ENCODE measurements around the gene SPAST. TPM values are rescaled to one million over a fixed set of nuclear protein-coding genes. Genes with fewer than 3 reads are reported as not detected.
"Not testable (repeated sequence)": the region's sequence is repeated elsewhere in the genome, so short reads cannot be mapped to it uniquely, and the experiment has no call there.

SPAST gene
- total and polyA plus RNA-seq, 10 donors: 4.2 to 28.5 (median 20.0) TPM

GRCh38 chr2:32129086-32129485, 65.7 kb downstream of the SPAST start:
- intact Hi-C loops (cut with DNase I; ENCODE audit: low total_unique reads): no loop called here
- no peaks in the 10 kb centered on the region for H3K4me1 ChIP-seq
- no peaks in the 10 kb centered on the region for H3K9me3 ChIP-seq
- TF ChIP-seq POLR2A (IDR thresholded peaks at IDR 0.05): no peak
- TF ChIP-seq CTCF (IDR thresholded peaks at IDR 0.05 in 8 of 11, conservative IDR thresholded peaks at IDR 0.05 in 3 of 11): no peak
- TF ChIP-seq POLR2AphosphoS5 (IDR thresholded peaks at IDR 0.05): no peak
- peaks cover 0 to 99% (median 34%) of the 10 kb centered on the region in 6 donors for H3K36me3 ChIP-seq
- 91 to 98% (median 95%) methylated on average over 2 of the region's 2 CpGs for WGBS, 5 donors
- no peaks in the 10 kb centered on the region for H3K27me3 ChIP-seq (replicated peaks in 1 of 7)
- H3K27ac ChIP-seq: no peak overlapping the region
- DNase-seq: no peak
- H3K4me3 ChIP-seq: no peak overlapping the region

DNA sequence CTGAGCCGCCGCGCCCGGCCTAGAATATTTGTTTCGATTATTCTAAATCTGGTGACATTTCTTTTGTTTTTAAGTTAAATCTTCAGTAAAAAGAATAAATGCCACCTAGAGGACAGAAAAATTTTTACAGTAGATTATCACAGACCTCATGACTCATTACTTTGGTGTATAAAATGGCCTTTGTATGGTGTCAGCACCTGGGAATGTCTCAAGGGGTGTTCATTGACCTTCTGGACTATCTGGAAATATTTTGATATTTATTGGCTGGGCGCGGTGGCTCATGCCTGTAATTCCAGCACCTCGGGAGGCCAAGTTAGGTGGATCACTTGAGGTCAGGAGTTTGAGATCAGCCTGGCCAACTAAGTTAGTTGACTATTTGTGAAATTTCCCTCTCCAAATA, 72.1 kb downstream of the SPAST start:
- DNase-seq: no peak
- no peak overlapping the region for H3K27ac ChIP-seq
- H3K4me1 ChIP-seq: no peaks in the 10 kb centered on the region
- no peaks in the 10 kb centered on the region for H3K9me3 ChIP-seq
- WGBS, 5 donors: 94 to 97% (median 96%) methylated on average over 8 of the region's 8 CpGs
- peaks cover 2 to 91% (median 31%) of the 10 kb centered on the region in 6 donors for H3K36me3 ChIP-seq
- TF ChIP-seq CTCF (IDR thresholded peaks at IDR 0.05 in 8 of 11, conservative IDR thresholded peaks at IDR 0.05 in 3 of 11) (peak in 4 of 11 experiments; percentile 14 to 34 (median 20)), POLR2A (IDR thresholded peaks at IDR 0.05) (no peak)
- no peak overlapping the region for H3K4me3 ChIP-seq
- intact Hi-C loops (cut with DNase I; ENCODE audit: low total_unique reads): no loop called here
- H3K27me3 ChIP-seq (replicated peaks in 1 of 7): no peaks in the 10 kb centered on the region

- Histone ChIP-seq H3K36me3 (peaks cover 2 to 90% (median 30%) of the 10 kb centered on the region in 6 donors), H3K9me3 (no peaks in the 10 kb centered on the region), H3K4me1 (no peaks in the 10 kb centered on the region), H3K4me3 (no peak overlapping the region), H3K27me3 (replicated peaks in 1 of 7) (no peaks in the 10 kb centered on the region), H3K27ac (no peak overlapping the region)
- TF ChIP-seq POLR2A (IDR thresholded peaks at IDR 0.05): no peak
- TF ChIP-seq CTCF (IDR thresholded peaks at IDR 0.05 in 8 of 11, conservative IDR thresholded peaks at IDR 0.05 in 3 of 11): no peak
- no peak for TF ChIP-seq POLR2AphosphoS5 (IDR thresholded peaks at IDR 0.05)
- intact Hi-C loops (cut with DNase I; ENCODE audit: low total_unique reads): no loop called here
- DNase-seq: no peak
- 93 to 96% (median 96%) methylated on average over 4 of the region's 4 CpGs for WGBS, 5 donors
Measured at GRCh38 chr2:32136097-32136496, 72.7 kb downstream of the SPAST start.

GRCh38 chr2:32151544-32151943, 88.2 kb downstream of the SPAST start:
- WGBS, 5 donors: 97% methylated on average over 14 of the region's 14 CpGs
- H3K4me1 ChIP-seq; H3K27ac ChIP-seq; intact Hi-C loops (cut with DNase I; ENCODE audit: low total_unique reads); H3K27me3 ChIP-seq (replicated peaks in 1 of 7); H3K9me3 ChIP-seq; H3K4me3 ChIP-seq; DNase-seq: not testable (repeated sequence)
- H3K36me3 ChIP-seq: peaks cover 0 to 87% (median 43%) of the 10 kb centered on the region in 6 donors

- intact Hi-C loops (cut with DNase I; ENCODE audit: low total_unique reads): no loop called here
- 61 to 80% (median 75%) methylated on average over 2 of the region's 2 CpGs for WGBS, 5 donors
Measured at GRCh38 chr2:32159678-32160077, 96.3 kb downstream of the SPAST start.

More at GRCh38 chr2:32159678-32160077, 96.3 kb downstream of the SPAST start:
- Histone ChIP-seq H3K27ac (peak overlapping the region in 1 of 8 donors; percentile 6), H3K9me3 (no peaks in the 10 kb centered on the region), H3K27me3 (replicated peaks in 1 of 7) (no peaks in the 10 kb centered on the region), H3K36me3 (peaks cover 0 to 16% (median 7%) of the 10 kb centered on the region in 6 donors), H3K4me3 (no peak overlapping the region), H3K4me1 (peaks cover 2 to 10% (median 6%) of the 10 kb centered on the region in 6 donors)
- TF ChIP-seq POLR2AphosphoS5 (IDR thresholded peaks at IDR 0.05): no peak
- no peak for DNase-seq
